ENCODE data around the gene NXF1.

The NXF1 gene

DNA sequence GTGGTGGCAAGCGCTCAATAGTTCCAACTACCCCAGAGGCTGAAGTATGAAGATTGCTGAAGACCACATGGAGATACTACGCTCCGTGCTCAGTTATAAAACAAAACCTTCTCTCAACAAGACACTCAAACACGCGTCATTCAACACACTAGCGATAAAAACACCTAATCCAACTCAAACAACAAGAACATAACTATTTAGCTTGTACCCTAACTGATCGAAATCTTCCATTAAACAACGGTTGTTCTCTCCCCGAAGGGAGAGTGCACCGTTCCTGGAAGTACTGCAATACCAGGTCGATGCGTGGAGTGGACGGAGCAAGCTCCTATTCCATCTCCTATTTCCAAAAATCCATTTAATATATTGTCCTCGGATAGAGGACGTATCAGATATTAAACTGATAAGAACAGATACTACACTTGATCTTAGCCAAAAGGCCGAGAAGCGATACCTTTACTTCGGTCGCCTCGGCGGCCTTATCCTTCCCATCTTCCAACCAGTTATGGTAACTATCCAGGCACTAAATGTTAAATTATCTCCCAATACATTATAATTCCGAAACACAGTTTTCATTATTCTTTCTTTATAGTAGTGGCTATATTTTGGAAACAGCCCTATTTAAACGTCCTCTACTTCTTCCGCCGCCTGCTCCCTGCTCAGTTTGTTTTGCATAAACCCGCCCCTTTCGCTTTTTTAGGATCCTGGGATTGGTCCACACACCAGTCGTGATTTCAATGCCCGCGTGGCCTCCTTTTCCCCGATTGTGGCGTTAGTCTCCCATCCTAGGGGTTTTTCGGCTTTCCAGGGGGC, 36.3 kb upstream of the NXF1 start (continued):
- TF ChIP-seq, protein P1, sequence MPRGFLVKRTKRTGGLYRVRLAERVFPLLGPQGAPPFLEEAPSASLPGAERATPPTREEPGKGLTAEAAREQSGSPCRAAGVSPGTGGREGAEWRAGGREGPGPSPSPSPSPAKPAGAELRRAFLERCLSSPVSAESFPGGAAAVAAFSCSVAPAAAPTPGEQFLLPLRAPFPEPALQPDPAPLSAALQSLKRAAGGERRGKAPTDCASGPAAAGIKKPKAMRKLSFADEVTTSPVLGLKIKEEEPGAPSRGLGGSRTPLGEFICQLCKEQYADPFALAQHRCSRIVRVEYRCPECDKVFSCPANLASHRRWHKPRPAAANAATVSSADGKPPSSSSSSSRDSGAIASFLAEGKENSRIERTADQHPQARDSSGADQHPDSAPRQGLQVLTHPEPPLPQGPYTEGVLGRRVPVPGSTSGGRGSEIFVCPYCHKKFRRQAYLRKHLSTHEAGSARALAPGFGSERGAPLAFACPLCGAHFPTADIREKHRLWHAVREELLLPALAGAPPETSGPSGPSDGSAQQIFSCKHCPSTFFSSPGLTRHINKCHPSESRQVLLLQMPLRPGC (tag by site-specific recombination; IDR thresholded peaks at IDR 0.05), result peak; percentile 93
- TF ChIP-seq, protein P2, sequence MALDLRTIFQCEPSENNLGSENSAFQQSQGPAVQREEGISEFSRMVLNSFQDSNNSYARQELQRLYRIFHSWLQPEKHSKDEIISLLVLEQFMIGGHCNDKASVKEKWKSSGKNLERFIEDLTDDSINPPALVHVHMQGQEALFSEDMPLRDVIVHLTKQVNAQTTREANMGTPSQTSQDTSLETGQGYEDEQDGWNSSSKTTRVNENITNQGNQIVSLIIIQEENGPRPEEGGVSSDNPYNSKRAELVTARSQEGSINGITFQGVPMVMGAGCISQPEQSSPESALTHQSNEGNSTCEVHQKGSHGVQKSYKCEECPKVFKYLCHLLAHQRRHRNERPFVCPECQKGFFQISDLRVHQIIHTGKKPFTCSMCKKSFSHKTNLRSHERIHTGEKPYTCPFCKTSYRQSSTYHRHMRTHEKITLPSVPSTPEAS (tag by site-specific recombination; IDR thresholded peaks at IDR 0.05), result 0 out of 2 replicates have a peak, but pooled peaks have one; percentile 14
- no peak for TF ChIP-seq ZNF274 (IDR thresholded peaks at IDR 0.05; ENCODE audit: low read length)
- TF ChIP-seq ZNF274 (tag by site-specific recombination; IDR thresholded peaks at IDR 0.05; ENCODE audit: borderline replicate concordance), result no peak
- no peak for TF ChIP-seq ZNF157 (tag by site-specific recombination; IDR thresholded peaks at IDR 0.05)
- peak; percentile 95 for TF ChIP-seq OVOL3 (tag by site-specific recombination; IDR thresholded peaks at IDR 0.05)
- no peak for TF ChIP-seq ZBTB7A (tag by site-specific recombination; IDR thresholded peaks at IDR 0.05; ENCODE audit: low read depth)
- TF ChIP-seq ZNF747 (tag by site-specific recombination; IDR thresholded peaks at IDR 0.05), result no peak
- TF ChIP-seq ZBTB1 (tag by site-specific recombination; IDR thresholded peaks at IDR 0.05), result peak; percentile 23; the same call in 1 of the 2 replicates
- TF ChIP-seq WT1 (tag by site-specific recombination; IDR thresholded peaks at IDR 0.05), result peak; percentile 86
- no peak for TF ChIP-seq ZNF350 (tag by site-specific recombination; IDR thresholded peaks at IDR 0.05)
- peak; percentile 95 for TF ChIP-seq ZBTB17 (tag by site-specific recombination; IDR thresholded peaks at IDR 0.05)
- peak; percentile 98 for TF ChIP-seq ZNF600 (tag by site-specific recombination; IDR thresholded peaks at IDR 0.05)
- TF ChIP-seq ZEB2 (tag by site-specific recombination; IDR thresholded peaks at IDR 0.05), result peak; percentile 99
- TF ChIP-seq ZNF610 (tag by site-specific recombination; IDR thresholded peaks at IDR 0.05; ENCODE audit: borderline replicate concordance), result peak; percentile 81; the same call in 1 of the 2 replicates
- TF ChIP-seq ZNF571 (tag by site-specific recombination; IDR thresholded peaks at IDR 0.05), result no peak
- TF ChIP-seq KLF16 (tag by site-specific recombination; IDR thresholded peaks at IDR 0.05), result peak; percentile 96
- TF ChIP-seq ZNF423 (tag by site-specific recombination; IDR thresholded peaks at IDR 0.05), result no peak
- TF ChIP-seq ZNF132 (tag by site-specific recombination; IDR thresholded peaks at IDR 0.05; ENCODE audit: borderline replicate concordance), result no peak
- no peak for TF ChIP-seq ZNF521 (tag by site-specific recombination; IDR thresholded peaks at IDR 0.05)
- TF ChIP-seq, protein P3, sequence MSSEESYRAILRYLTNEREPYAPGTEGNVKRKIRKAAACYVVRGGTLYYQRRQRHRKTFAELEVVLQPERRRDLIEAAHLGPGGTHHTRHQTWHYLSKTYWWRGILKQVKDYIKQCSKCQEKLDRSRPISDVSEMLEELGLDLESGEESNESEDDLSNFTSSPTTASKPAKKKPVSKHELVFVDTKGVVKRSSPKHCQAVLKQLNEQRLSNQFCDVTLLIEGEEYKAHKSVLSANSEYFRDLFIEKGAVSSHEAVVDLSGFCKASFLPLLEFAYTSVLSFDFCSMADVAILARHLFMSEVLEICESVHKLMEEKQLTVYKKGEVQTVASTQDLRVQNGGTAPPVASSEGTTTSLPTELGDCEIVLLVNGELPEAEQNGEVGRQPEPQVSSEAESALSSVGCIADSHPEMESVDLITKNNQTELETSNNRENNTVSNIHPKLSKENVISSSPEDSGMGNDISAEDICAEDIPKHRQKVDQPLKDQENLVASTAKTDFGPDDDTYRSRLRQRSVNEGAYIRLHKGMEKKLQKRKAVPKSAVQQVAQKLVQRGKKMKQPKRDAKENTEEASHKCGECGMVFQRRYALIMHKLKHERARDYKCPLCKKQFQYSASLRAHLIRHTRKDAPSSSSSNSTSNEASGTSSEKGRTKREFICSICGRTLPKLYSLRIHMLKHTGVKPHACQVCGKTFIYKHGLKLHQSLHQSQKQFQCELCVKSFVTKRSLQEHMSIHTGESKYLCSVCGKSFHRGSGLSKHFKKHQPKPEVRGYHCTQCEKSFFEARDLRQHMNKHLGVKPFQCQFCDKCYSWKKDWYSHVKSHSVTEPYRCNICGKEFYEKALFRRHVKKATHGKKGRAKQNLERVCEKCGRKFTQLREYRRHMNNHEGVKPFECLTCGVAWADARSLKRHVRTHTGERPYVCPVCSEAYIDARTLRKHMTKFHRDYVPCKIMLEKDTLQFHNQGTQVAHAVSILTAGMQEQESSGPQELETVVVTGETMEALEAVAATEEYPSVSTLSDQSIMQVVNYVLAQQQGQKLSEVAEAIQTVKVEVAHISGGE (tag by site-specific recombination; conservative IDR thresholded peaks at IDR 0.05; ENCODE audit: low read depth), result no peak; the same call in 1 of the 2 replicates
- TF ChIP-seq ZNF324 (tag by site-specific recombination; IDR thresholded peaks at IDR 0.05), result peak; percentile 77
- TF ChIP-seq HOXC10 (CRISPR knock-in tag; IDR thresholded peaks at IDR 0.05), result no peak
- TF ChIP-seq SP7 (tag by site-specific recombination; IDR thresholded peaks at IDR 0.05), result peak; percentile 95
- TF ChIP-seq, protein P4, sequence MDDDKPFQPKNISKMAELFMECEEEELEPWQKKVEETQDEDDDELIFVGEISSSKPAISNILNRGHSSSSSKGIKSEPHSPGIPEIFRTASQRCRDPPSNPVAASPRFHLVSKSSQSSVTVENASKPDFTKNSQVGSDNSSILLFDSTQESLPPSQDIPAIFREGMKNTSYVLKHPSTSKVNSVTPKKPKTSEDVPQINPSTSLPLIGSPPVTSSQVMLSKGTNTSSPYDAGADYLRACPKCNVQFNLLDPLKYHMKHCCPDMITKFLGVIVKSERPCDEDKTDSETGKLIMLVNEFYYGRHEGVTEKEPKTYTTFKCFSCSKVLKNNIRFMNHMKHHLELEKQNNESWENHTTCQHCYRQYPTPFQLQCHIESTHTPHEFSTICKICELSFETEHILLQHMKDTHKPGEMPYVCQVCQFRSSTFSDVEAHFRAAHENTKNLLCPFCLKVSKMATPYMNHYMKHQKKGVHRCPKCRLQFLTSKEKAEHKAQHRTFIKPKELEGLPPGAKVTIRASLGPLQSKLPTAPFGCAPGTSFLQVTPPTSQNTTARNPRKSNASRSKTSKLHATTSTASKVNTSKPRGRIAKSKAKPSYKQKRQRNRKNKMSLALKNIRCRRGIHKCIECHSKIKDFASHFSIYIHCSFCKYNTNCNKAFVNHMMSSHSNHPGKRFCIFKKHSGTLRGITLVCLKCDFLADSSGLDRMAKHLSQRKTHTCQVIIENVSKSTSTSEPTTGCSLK (tag by site-specific recombination; IDR thresholded peaks at IDR 0.05), result no peak
- TF ChIP-seq, protein P5, sequence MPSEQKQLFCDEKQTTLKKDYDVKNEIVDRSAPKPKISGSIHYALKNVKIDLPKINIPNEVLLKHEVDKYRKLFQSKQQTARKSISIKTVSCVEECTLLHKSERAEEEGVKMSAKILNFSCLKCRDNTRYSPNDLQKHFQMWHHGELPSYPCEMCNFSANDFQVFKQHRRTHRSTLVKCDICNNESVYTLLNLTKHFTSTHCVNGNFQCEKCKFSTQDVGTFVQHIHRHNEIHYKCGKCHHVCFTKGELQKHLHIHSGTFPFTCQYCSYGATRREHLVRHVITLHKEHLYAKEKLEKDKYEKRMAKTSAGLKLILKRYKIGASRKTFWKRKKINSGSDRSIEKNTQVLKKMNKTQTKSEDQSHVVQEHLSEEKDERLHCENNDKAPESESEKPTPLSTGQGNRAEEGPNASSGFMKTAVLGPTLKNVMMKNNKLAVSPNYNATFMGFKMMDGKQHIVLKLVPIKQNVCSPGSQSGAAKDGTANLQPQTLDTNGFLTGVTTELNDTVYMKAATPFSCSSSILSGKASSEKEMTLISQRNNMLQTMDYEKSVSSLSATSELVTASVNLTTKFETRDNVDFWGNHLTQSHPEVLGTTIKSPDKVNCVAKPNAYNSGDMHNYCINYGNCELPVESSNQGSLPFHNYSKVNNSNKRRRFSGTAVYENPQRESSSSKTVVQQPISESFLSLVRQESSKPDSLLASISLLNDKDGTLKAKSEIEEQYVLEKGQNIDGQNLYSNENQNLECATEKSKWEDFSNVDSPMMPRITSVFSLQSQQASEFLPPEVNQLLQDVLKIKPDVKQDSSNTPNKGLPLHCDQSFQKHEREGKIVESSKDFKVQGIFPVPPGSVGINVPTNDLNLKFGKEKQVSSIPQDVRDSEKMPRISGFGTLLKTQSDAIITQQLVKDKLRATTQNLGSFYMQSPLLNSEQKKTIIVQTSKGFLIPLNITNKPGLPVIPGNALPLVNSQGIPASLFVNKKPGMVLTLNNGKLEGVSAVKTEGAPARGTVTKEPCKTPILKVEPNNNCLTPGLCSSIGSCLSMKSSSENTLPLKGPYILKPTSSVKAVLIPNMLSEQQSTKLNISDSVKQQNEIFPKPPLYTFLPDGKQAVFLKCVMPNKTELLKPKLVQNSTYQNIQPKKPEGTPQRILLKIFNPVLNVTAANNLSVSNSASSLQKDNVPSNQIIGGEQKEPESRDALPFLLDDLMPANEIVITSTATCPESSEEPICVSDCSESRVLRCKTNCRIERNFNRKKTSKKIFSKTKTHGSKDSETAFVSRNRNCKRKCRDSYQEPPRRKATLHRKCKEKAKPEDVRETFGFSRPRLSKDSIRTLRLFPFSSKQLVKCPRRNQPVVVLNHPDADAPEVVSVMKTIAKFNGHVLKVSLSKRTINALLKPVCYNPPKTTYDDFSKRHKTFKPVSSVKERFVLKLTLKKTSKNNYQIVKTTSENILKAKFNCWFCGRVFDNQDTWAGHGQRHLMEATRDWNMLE (tag by site-specific recombination; conservative IDR thresholded peaks at IDR 0.05; ENCODE audit: low read depth), result 0 out of 2 replicates have a peak, but pooled peaks have one; percentile 31
- TF ChIP-seq ZNF426 (tag by site-specific recombination; IDR thresholded peaks at IDR 0.05), result no peak

Measured in HEK293 (cell line).